Fibroblast of pulmonary artery (primary cell): ENCODE measurements around the gene CAPN5.

Source experiments
- DNase-seq: peaks from one replicate; pipeline ENCODE4 v3.0.0-alpha.2; 2010; ENCODE audit warnings: low read depth
- H3K4me3 ChIP-seq: replicated peaks from 2 replicates; pipeline ENCODE4 v1.5.1; 2011; ENCODE audit warnings: low read depth, mild to moderate bottlenecking, control low read depth, low read length, moderate library complexity
- CTCF ChIP-seq: IDR thresholded peaks from 2 replicates; pipeline ENCODE4 v1.5.1; 2011; ENCODE audit warnings: mild to moderate bottlenecking, control low read depth, low read length, inconsistent platforms; ENCODE audit errors: missing control alignments

The CAPN5 gene

GRCh38 chr11:77027275-77027674 is 39.5 kb upstream of the CAPN5 start:
- DNase-seq, result no peak

GRCh38 chr11:77029829-77030228 is 36.9 kb upstream of the CAPN5 start:
- no peak for TF ChIP-seq CTCF
- DNase-seq, result no peak

More at GRCh38 chr11:77027275-77027674, 39.5 kb upstream of the CAPN5 start:
- no peak for TF ChIP-seq CTCF
- H3K4me3 ChIP-seq, result no peak overlapping the region

GRCh38 chr11:77030834-77031414 is 35.8 kb upstream of the CAPN5 start:
- no peak for TF ChIP-seq CTCF
- no peak for DNase-seq
- H3K4me3 ChIP-seq, result no peak overlapping the region

More at GRCh38 chr11:77029829-77030228, 36.9 kb upstream of the CAPN5 start:
- no peak overlapping the region for H3K4me3 ChIP-seq

- DNase-seq, result no peak
- no peak for TF ChIP-seq CTCF
- no peak overlapping the region for H3K4me3 ChIP-seq
Measured at GRCh38 chr11:77031599-77031998, 35.2 kb upstream of the CAPN5 start.

- no peak for DNase-seq
- no peak overlapping the region for H3K4me3 ChIP-seq
- no peak for TF ChIP-seq CTCF
Measured at GRCh38 chr11:77035039-77035438, 31.7 kb upstream of the CAPN5 start.

GRCh38 chr11:77035580-77035979 is 31.2 kb upstream of the CAPN5 start:
- TF ChIP-seq CTCF, result no peak
- DNase-seq, result no peak
- H3K4me3 ChIP-seq, result no peak overlapping the region

- H3K4me3 ChIP-seq, result no peak overlapping the region
- TF ChIP-seq CTCF, result no peak
- no peak for DNase-seq
Measured at GRCh38 chr11:77036398-77036797, 30.4 kb upstream of the CAPN5 start.
